Measurements from ENCODE around the gene ID2. TPM values are rescaled to one million over a fixed set of nuclear protein-coding genes. Genes with fewer than 3 reads are reported as not detected.

The ID2 gene
- total and polyA plus RNA-seq, 2 of the 13 experiments (the other 11 are each of a cell fraction or from before 2014, with no cell fraction given), result 214 to 719 TPM

GRCh38 chr2:8656160-8656641 lies 25.7 kb upstream of the ID2 start (continued):
- TF ChIP-seq GZF1 (CRISPR knock-in tag; IDR thresholded peaks at IDR 0.05) (0 out of 2 replicates have a peak, but pooled peaks have one; percentile 56), DNMT3B (CRISPR knock-in tag; conservative IDR thresholded peaks at IDR 0.05) (no peak), ZNF83 (CRISPR knock-in tag; IDR thresholded peaks at IDR 0.05; ENCODE audit: borderline replicate concordance) (no peak), ZBTB38 (CRISPR knock-in tag; IDR thresholded peaks at IDR 0.05) (no peak), HOXA5 (CRISPR knock-in tag; IDR thresholded peaks at IDR 0.05) (no peak), MZF1 (CRISPR knock-in tag; IDR thresholded peaks at IDR 0.05; ENCODE audit: borderline replicate concordance) (no peak), DPF2 (CRISPR knock-in tag; IDR thresholded peaks at IDR 0.05; ENCODE audit: borderline replicate concordance, low read depth) (peak; percentile 72; the same call in 1 of the 2 replicates), CBX1 (IDR thresholded peaks at IDR 0.05; ENCODE audit: low read depth) (no peak), ATF4 (CRISPR knock-in tag; IDR thresholded peaks at IDR 0.05) (peak in 1 of 2 experiments; percentile 15; a peak in 1 of 4 replicates), ZFX (CRISPR knock-in tag; IDR thresholded peaks at IDR 0.05; ENCODE audit: low read depth) (peak; percentile 41; the same call in 1 of the 2 replicates), GTF2F1 (IDR thresholded peaks at IDR 0.05; ENCODE audit: low read length) (no peak), NAIF1 (CRISPR knock-in tag; IDR thresholded peaks at IDR 0.05; ENCODE audit: borderline replicate concordance) (no peak), PCBP2 (optimal IDR thresholded peaks at IDR 0.05; ENCODE audit: low read depth, low read length, poor library complexity, severe bottlenecking) (no peak), ZNF740 (CRISPR knock-in tag; IDR thresholded peaks at IDR 0.05) (no peak), ELF4 (CRISPR knock-in tag; IDR thresholded peaks at IDR 0.05; ENCODE audit: borderline replicate concordance) (0 out of 2 replicates have a peak, but pooled peaks have one; percentile 51), ZNF652 (CRISPR knock-in tag; IDR thresholded peaks at IDR 0.05; ENCODE audit: borderline replicate concordance, low read depth) (no peak), ZNF607 (CRISPR knock-in tag; IDR thresholded peaks at IDR 0.05; ENCODE audit: borderline replicate concordance) (no peak), ZNF562 (CRISPR knock-in tag; IDR thresholded peaks at IDR 0.05; ENCODE audit: borderline replicate concordance) (no peak), ZNF441 (CRISPR knock-in tag; IDR thresholded peaks at IDR 0.05; ENCODE audit: borderline replicate concordance) (no peak; the same call in 1 of the 2 replicates), ZMYM3 (CRISPR knock-in tag; IDR thresholded peaks at IDR 0.05) (peak; percentile 89), ZKSCAN1 (IDR thresholded peaks at IDR 0.05; ENCODE audit: low read length) (no peak), ZNF350 (CRISPR knock-in tag; IDR thresholded peaks at IDR 0.05; ENCODE audit: borderline replicate concordance, low read depth) (peak; percentile 71; the same call in 1 of the 2 replicates), POGZ (CRISPR knock-in tag; IDR thresholded peaks at IDR 0.05) (peak; percentile 72), ZNF121 (CRISPR knock-in tag; IDR thresholded peaks at IDR 0.05) (no peak), DBP (CRISPR knock-in tag; IDR thresholded peaks at IDR 0.05; ENCODE audit: not compliant biosample characterization) (no peak), CREBL2 (CRISPR knock-in tag; IDR thresholded peaks at IDR 0.05; ENCODE audit: borderline replicate concordance) (no peak), SRSF1 (optimal IDR thresholded peaks at IDR 0.05; ENCODE audit: low read depth, low read length) (no peak), MTF2 (CRISPR knock-in tag; IDR thresholded peaks at IDR 0.05; ENCODE audit: borderline replicate concordance) (no peak), ZBTB25 (CRISPR knock-in tag; IDR thresholded peaks at IDR 0.05) (peak; percentile 43; the same call in 1 of the 2 replicates)

Data from HepG2 (cell line).